ENCODE results near the gene MYRF. TPM values are rescaled to one million over a fixed set of nuclear protein-coding genes. Genes with fewer than 3 reads are reported as not detected.

MYRF gene
- total RNA-seq, 1 donor from 2014 or later: 39.5 TPM

GRCh38 chr11:61828629-61829407 is 76.4 kb downstream of the MYRF start:
- Histone ChIP-seq H3K9me3 (ENCODE audit: insufficient read depth, low read depth, low read length) (no peaks in the 10 kb centered on the region), H4K20me1 (ENCODE audit: insufficient read depth, low read length) (peaks cover 51% of the 10 kb centered on the region), H3K27ac (ENCODE audit: low read depth, low read length) (peak overlapping the region; percentile 21), H3K9ac (ENCODE audit: low read length) (peak overlapping the region; percentile 86), H3K4me1 (ENCODE audit: insufficient read depth, low read length) (peaks cover 34% of the 10 kb centered on the region), H3K4me3 (ENCODE audit: insufficient read depth, low read depth, low read length) (peak overlapping the region; percentile 83), H2AFZ (ENCODE audit: low read depth, low read length) (peak overlapping the region; percentile 75), H3K4me2 (ENCODE audit: low read length) (peak overlapping the region; percentile 89), H3K27me3 (ENCODE audit: insufficient read depth, low read length) (no peaks in the 10 kb centered on the region), H3K79me2 (ENCODE audit: insufficient read depth, low read length) (peaks cover 56% of the 10 kb centered on the region), H3K36me3 (ENCODE audit: insufficient read depth, low read length) (no peaks in the 10 kb centered on the region)
- FAIRE-seq (no peak), DNase-seq (ENCODE audit: low read depth) (peak; percentile 14)
- H3K4me3 Mint-ChIP-seq (ENCODE audit: unreplicated experiment): peak overlapping the region; percentile 92
- peaks cover 1% of the 10 kb centered on the region for H3K9me3 Mint-ChIP-seq (ENCODE audit: unreplicated experiment)
- peak overlapping the region; percentile 69 for H3K27ac Mint-ChIP-seq (ENCODE audit: unreplicated experiment)
- TF ChIP-seq CTCF (IDR thresholded peaks at IDR 0.05; ENCODE audit: insufficient read depth, low read depth, low read length) (peak; percentile 26), EZH2 (IDR thresholded peaks at IDR 0.05; ENCODE audit: insufficient read depth, low read length) (no peak)
- H3K27me3 Mint-ChIP-seq (ENCODE audit: low read depth, unreplicated experiment): no peaks in the 10 kb centered on the region
- H3K4me1 Mint-ChIP-seq (ENCODE audit: low read depth, unreplicated experiment): peaks cover 25% of the 10 kb centered on the region
- H3K36me3 Mint-ChIP-seq (ENCODE audit: low read depth, unreplicated experiment): peaks cover 2% of the 10 kb centered on the region

GRCh38 chr11:61829806-61830205 is 77.4 kb downstream of the MYRF start:
- H3K4me2 ChIP-seq (ENCODE audit: low read length): peak overlapping the region; percentile 89
- Mint-ChIP-seq H3K4me1 (ENCODE audit: low read depth, unreplicated experiment) (peaks cover 25% of the 10 kb centered on the region), H3K4me3 (ENCODE audit: unreplicated experiment) (peak overlapping the region; percentile 92), H3K36me3 (ENCODE audit: low read depth, unreplicated experiment) (peaks cover 2% of the 10 kb centered on the region), H3K27me3 (ENCODE audit: low read depth, unreplicated experiment) (no peaks in the 10 kb centered on the region), H3K9me3 (ENCODE audit: unreplicated experiment) (peaks cover 1% of the 10 kb centered on the region), H3K27ac (ENCODE audit: unreplicated experiment) (no peak overlapping the region)
- no peaks in the 10 kb centered on the region for H3K9me3 ChIP-seq (ENCODE audit: insufficient read depth, low read depth, low read length)
- FAIRE-seq (no peak), DNase-seq (ENCODE audit: low read depth) (no peak)
- no peak for TF ChIP-seq CTCF (IDR thresholded peaks at IDR 0.05; ENCODE audit: insufficient read depth, low read depth, low read length)
- TF ChIP-seq EZH2 (IDR thresholded peaks at IDR 0.05; ENCODE audit: insufficient read depth, low read length): no peak
- H3K36me3 ChIP-seq (ENCODE audit: insufficient read depth, low read length): no peaks in the 10 kb centered on the region
- H4K20me1 ChIP-seq (ENCODE audit: insufficient read depth, low read length): peaks cover 59% of the 10 kb centered on the region
- H3K9ac ChIP-seq (ENCODE audit: low read length): peak overlapping the region; percentile 86
- peak overlapping the region; percentile 83 for H3K4me3 ChIP-seq (ENCODE audit: insufficient read depth, low read depth, low read length)
- no peaks in the 10 kb centered on the region for H3K27me3 ChIP-seq (ENCODE audit: insufficient read depth, low read length)
- H2AFZ ChIP-seq (ENCODE audit: low read depth, low read length): no peak overlapping the region
- no peak overlapping the region for H3K27ac ChIP-seq (ENCODE audit: low read depth, low read length)
- peaks cover 65% of the 10 kb centered on the region for H3K79me2 ChIP-seq (ENCODE audit: insufficient read depth, low read length)
- H3K4me1 ChIP-seq (ENCODE audit: insufficient read depth, low read length): peaks cover 44% of the 10 kb centered on the region
